Activated CD4-positive, alpha-beta T cell treated with anti-CD3 and anti-CD28 coated beads, Interleukin-2, amount 10 ng/mL, durations not matched to agents 24 days and 14 days (primary cell): Measurements from ENCODE around the gene SEL1L. TPM values are rescaled to one million over a fixed set of nuclear protein-coding genes. Genes with fewer than 3 reads are reported as not detected.

ENCODE experiments used
- total RNA-seq: library from RNA; stranded (reverse); gene quantifications from 2 replicates; pipeline ENCODE4 v1.2.3, GENCODE V29; 2022

The SEL1L gene
- total RNA-seq, 1 donor from 2014 or later = 57.4 TPM

Other genes with a start within 250 kb of the SEL1L start
- 0.14 and 0.30 TPM in 2 replicates for gene STON2, start 133.5 kb downstream of the SEL1L start, total RNA-seq